Activated CD8-positive, alpha-beta memory T cell treated with anti-CD3 and anti-CD28 coated beads for 24 hours (primary cell): ENCODE data around the gene ATXN7L1.

ENCODE experiments used
- DNase-seq: peaks from one replicate; pipeline ENCODE4 v3.0.0-alpha.2; 2020

ATXN7L1 gene

DNA sequence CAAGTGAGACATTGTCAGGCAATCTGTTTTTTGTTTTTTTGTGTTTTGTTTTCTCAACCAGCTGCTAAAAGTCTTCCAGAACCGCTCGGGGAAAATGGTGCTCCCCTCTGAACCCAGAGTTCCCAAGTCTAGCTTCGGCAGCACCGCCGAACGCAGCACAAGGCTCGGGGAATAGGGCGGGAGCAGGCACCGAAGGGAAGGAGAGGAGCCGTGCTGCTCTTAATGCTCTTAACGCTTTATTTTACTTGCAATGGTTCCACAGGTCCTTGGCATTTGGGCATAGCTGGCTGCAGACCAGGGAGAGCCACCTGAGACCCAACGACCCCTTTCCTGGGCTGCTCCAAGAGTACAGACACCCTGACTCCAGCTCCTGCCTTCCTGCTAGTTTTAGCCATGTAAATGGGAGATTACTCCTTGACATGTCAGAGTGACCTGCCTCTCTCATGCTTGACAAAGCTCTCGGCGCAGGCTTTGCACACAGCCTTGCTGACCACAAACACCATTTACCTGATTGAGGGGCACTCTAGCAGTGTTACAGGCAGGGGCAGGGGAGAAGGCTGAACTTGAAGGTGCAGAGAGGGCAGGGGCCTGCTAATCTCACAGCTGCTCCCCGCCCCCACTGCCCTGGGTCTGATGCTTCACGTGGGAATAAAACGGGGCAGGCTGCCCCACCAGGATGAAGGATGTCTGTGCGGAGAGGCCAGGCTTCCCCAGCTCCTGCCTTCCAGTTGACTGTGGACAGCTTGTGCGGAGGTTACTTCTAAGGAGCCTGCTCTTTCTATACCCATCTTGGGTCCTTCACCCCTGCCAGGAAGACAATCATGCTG, 236.5 kb downstream of the ATXN7L1 start:
- no peak for DNase-seq

DNA sequence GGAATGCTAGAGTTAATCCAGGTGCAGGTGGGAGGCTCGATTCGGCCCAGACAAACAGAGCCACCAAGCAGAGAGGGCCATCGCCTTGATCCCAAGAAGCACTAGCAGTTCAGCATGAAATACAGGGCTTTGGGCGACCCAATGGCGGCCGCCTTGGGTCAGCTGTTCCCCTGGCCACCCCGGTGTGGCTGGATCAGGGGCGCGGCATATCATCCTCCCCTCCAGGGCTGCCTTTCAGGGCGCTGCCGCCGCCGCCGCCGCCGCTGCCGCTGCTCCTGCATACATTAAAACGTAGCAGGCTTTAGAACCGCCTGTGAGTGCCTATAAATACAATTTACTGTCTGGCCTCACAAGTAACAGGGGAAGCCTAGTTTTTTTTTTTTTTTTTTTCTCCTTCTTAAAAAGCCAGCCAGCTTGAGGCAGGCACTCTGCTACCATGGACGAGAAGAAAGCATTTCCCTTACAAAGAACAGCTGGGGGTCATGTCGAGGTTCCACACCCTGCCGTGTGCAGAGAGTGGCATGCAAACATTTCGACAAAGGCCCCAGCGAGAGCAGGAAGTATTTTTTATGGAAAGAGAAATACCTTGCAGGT, 237.4 kb downstream of the ATXN7L1 start:
- no peak for DNase-seq

DNA sequence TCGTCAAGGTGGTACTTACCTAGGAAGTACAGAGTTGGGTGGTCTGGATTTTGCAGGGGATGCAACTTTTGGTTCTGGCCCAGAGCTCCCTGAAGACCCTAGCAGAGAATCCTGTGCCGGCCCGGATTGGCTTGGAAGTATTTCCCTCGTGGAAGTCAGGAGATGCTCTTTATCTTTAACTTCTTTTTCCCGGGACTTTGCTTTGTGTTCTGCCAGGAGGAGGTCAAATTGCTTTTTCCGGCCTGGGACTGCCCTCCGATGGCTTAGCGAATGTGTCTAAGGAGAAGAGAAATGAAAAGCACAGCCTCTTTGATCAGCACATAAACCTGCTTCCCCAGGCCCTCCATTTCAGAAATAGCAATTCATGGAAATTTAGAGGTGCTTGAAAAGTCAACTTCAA, 238.1 kb downstream of the ATXN7L1 start:
- no peak for DNase-seq

- DNase-seq = no peak
Measured at GRCh38 chr7:105637755-105638154, 238.6 kb downstream of the ATXN7L1 start.

DNA sequence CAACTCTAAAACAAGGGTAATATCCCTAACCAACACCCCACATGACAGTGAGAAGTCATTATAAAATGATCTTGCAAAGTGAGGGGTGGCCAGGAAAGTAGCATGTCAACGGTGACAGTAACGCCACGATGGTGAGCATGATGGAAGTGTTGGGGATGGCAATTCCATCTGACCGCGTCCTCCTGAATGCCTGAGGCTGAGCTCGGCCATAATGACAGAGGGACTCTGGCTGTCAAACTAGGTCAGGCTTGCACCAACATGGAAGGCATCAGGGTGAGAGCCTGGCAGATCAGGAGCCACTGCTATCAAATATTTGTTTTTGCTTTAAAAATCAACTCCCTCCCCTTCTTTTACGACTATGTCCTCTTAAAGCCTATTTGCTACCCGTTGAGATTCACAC, 239.4 kb downstream of the ATXN7L1 start:
- no peak for DNase-seq

DNA sequence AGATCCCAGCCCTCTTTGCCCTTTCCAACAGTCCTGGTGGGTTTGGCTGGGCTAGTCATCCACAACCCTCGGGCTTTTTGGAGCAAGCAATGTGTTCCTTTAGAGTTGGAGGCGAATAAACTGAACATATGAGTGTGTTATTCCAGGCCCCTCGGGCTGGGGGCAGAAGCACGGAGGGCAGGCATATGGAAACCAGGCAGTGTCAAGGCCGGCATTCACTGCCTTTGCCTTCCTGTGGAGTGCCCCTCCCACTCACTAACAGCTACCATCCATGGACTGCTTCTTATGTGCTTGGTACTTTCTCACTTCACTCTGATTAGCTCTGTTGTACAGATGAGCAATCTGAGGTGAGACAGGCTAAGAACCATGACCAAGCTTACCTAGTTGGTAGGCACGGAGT, 241.2 kb downstream of the ATXN7L1 start:
- DNase-seq = no peak

GRCh38 chr7:105625986-105626385, 250.4 kb downstream of the ATXN7L1 start:
- DNase-seq = no peak

GRCh38 chr7:105623906-105624305, 252.5 kb downstream of the ATXN7L1 start:
- DNase-seq = no peak

DNA sequence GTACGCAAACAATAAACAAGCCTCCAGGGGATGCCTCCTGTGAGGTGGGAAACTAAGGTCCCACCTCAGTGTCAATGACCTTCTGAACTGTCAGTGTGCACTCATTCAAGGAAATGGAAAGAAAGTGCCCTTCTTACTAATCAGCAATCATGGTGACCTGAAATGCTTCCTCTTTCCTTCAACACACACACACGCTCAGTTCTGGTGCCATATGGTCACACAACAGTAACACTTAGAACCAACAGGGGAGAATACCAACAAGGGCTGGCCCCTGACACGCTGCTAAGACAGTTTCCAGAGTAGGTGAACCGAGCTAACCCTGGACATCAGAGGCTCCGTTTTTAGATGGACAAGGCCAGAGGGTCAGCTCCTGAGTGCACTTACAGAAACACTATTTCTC, 253.0 kb downstream of the ATXN7L1 start:
- DNase-seq = no peak

GRCh38 chr7:105622106-105622731, 254.2 kb downstream of the ATXN7L1 start:
- DNase-seq = no peak

DNA sequence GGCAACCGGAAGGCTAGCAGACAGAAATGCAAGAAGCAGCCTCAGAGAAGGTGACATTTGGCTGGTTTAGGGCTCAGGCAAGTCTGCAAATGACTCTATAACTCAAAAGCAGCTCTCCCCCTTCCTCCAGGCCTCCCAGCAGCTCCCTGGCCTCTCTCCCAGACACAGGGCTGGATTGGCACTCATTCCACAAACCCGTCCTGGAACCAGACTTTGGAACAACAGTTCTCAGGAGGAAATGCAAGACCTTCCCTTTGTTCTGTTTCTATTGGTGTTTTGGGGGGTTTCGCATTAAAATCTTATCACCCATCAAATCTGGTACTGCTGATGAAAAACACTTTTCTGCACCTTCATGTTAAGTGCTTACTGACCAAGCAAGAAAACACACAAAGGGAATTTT, 254.8 kb downstream of the ATXN7L1 start:
- DNase-seq = no peak

- no peak for DNase-seq
Measured at GRCh38 chr7:105621176-105621575, 255.2 kb downstream of the ATXN7L1 start.

- no peak for DNase-seq
Measured at GRCh38 chr7:105619590-105619989, 256.8 kb downstream of the ATXN7L1 start.

GRCh38 chr7:105618016-105618296, 258.4 kb downstream of the ATXN7L1 start:
- no peak for DNase-seq

- DNase-seq = no peak
Measured at GRCh38 chr7:105617280-105618015, 259.0 kb downstream of the ATXN7L1 start.

DNA sequence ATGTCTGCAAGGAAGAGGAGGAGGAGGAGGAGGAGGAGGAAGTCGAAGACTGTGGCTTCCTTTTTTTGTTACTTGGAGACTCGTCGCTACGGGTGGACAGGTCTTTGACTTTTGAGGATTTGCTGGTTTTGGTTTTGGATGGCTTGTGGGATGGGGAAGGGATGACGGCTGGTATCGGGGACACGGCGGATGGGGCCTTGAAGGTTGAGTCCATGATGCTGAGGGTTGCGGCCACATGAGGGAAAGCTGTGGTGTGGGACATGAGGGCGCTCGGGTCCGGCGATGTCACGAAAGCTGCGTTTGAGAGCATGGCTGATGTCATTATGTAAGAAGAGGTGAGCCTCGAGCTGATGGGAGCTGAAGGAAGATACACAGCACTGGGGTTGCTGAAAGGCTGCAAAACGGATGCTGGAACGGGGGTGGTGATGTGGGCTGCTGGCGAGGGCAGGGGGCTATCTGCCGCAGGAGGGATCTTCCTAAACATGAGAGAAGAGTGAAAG, 262.0 kb downstream of the ATXN7L1 start:
- DNase-seq = no peak

- DNase-seq = no peak
Measured at GRCh38 chr7:105613611-105614330, 262.6 kb downstream of the ATXN7L1 start.

GRCh38 chr7:105612806-105613205, 263.6 kb downstream of the ATXN7L1 start:
- DNase-seq = no peak

- DNase-seq = no peak
Measured at GRCh38 chr7:105611856-105612775, 264.3 kb downstream of the ATXN7L1 start.

GRCh38 chr7:105610165-105610930, 266.1 kb downstream of the ATXN7L1 start:
- no peak for DNase-seq
